GM18499 (cell line): Measurements from ENCODE around the gene PRKG1.

Experiments used
- ATAC-seq: cut with Tn5 transposase; IDR thresholded peaks from one replicate; pipeline ENCODE4 v1.9.1; 2021; ENCODE audit warnings: moderate number of reproducible peaks; ENCODE audit not compliant: insufficient read depth, unreplicated experiment

PRKG1 gene

DNA sequence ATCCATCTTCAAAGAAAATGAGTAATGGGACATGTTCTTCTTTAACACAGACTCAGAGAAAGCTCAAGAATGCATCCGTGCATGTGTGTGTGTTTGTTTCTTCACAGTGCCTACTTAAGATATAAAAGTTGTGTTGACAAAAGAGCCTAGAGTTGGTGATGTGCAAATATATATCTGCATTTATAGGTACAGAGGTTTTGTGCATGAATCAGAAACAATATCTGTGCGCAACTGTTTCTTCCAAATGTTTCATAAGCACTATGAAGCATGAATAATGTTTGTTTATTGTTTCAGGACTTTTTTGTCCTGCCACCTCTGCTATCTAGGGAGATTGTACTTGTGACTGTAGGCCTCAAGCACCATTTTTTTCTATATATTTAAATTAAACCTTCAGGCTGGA, 395.4 kb downstream of the PRKG1 start:
- no peak for ATAC-seq

DNA sequence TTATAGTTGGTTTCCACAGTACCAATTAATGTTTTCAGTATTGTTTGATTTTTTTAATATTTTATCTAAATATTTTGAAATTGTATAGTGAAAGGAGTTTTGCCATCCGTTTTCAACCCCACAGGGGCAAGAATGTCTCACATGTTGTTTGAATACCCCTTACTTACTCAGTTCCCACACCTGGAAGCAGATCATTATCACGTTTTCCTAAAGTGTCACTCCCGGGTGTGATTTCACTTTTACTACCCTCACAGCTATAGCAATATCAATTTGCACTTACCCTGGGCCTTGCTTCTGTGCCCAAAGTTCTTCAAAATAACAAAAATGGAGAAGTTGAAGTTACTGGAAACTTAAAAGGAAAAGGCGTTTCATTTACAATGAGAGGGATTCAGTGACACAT, 397.0 kb downstream of the PRKG1 start:
- ATAC-seq = no peak

DNA sequence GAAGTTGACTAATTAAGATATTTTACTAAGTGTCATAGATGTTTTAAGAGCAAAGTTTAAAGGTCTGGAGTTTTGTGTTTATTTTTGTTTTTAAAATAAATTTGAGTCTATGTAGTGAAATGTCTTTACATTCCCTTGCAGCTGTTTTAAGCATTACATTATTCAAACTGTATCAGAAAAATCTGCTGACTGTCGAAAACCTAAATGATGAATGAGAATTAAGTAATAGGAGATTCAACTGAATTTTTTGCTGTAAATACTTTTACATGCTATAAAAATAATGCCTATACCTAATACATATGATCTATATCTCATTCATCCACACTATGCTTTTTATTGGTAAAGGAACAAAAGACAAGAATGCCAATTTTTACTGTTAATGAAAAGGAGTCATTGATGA, 397.9 kb downstream of the PRKG1 start:
- ATAC-seq = no peak

DNA sequence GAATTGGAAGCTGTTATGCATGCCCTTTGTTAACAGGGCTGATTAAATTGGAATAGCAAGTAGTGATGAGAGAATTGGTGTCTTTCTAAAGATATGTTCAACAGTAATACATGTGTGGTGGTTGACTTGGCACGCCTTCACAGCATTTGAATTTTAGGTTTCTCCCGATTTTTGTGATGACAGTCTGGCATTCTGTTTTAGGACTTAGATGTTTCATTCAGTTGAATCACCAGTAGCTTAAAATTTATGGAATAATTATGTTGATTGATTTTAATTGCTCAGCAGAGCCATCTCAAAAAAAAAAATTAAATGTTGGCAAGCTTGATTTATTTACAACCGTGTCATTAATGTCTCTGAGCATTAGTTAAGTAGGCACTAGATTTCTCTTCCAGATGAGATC, 405.4 kb downstream of the PRKG1 start:
- no peak for ATAC-seq

DNA sequence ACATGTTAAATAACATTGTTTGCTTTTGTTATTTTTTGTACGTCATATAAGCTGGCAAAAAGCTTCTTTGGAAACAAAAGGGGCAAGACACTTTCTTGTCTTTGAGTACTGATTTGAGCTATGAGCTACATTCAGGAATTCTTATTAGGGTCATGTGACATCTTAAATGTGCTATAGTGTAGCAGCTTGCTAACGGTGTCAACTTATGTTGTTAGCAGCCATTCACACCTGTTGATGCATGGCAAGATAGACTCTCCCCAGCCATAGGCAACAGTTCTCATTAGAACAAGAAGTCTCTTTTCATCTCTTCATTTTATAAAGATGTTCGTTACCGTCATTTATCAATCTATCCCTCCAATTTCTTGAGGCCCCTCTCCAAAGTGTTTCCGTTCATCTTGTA, 411.4 kb downstream of the PRKG1 start:
- no peak for ATAC-seq

DNA sequence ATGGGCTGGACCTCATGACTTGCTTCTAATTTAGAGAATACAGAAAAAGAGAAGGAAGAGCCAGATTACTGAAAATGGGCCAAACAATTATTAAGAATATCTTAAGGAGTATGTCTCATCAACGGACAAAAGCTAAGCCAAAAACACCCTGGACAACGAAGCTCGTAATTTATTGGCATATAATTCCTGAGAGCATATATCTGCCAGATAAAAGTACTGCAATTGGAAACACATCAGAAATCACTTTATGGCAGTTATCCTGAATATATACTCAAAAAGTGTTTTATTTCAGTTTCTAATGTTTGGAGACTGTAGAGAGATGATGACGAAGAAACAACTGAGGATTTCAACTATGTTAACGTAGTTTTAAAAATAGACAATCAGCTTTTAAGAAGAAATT, 413.3 kb downstream of the PRKG1 start:
- ATAC-seq = no peak

DNA sequence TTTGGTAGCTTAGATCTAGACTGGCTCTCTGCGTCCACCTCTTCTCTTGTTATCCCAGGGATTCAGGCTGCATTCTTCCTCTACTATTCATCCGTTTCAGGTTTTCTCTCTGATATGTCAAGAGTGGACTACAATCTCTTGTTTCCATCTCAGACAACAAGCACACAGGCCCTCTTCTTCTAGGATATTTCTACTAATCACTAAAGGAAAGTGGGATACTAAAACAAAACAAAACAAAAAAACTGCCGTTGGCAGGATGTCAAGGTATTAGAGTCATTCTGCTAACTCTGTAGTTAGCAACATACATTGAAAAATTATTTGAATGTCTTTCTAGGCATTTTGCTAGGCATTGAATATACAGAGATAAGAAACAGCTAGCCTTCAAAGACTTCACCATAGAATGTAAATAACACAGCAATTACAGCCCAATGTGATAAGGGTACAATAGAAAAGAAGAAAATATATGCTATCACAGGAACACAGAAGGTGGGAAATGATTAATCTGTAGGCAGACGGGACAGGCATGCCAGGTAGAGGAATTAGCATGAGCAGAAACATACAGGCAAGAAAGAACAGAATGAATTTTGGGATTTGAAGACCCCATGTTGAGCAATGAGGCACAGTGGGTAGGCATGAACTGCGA, 414.6 kb downstream of the PRKG1 start:
- ATAC-seq = no peak

DNA sequence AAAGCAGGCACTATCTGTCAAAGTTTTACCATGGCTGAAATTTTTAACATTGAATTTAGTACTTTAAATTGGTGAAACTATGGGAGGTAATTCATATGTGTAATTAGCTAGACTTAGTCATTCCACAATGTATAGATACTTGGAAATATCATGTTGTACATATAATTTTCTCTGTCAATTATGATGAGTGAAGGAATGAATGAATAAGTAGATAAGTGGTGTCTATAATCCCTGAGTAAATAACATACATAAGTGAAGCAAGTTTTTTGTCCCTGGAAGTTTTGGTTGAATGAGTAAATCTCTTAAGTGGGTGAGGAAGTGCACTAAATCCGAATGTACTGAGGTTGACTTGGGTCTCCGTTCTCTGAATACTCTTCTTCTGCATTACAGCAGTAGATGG, 424.1 kb downstream of the PRKG1 start:
- no peak for ATAC-seq

DNA sequence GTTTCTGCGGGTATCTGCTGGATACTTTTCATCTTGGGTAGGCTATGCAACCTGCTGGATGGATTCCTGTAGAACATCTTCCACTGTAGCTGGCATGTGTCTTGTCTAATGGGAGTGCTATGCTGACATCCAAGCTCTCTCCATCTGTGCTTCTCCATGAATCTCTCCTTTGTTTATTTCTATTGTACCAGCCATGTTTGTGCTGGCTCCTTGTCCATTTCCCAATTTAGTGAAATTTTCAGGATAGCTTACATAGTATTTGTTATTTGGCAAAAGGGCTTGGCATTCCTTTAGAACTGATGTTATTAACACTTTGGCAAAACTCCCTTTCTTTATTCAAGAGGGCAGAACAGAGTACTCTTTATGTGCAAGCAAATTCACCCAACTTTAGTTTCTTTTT, 427.1 kb downstream of the PRKG1 start:
- ATAC-seq = no peak

DNA sequence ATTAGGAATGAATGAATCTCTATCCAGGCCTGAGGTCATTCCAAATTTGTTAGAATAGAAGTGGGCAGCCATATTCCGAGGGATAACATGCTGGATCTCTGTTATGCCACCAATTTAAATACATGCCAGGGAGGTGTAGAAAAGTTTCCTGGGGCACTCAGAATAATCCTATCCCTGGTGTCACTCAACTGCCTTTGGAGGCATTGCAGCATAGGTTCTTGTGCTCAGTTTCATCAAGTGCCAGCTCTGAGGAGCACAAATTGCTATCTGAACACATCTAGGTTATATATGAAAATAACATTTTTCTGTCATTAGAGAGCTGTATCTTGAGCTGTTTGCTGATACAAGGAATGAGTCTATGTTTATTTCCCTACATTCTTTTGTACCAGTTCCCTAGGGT, 427.8 kb downstream of the PRKG1 start:
- ATAC-seq = no peak

DNA sequence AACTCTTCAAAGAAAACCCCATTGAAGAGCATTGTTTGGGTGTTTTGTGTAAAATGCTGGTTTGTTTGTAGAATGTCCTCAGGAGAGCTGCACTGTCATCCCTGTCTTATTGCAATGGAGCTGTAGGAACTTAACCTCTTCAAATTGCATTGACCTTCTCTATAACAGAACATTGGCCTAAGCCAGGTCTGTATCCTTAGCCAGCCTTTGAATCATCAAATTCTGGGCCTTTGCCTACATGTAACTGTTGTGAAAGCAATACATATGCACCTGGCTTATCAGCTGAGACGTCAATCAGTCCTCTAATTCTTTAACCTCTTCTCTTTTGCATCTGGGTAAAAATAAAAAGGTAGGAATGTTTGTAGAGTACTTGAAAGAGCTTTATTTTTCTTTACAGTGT, 429.1 kb downstream of the PRKG1 start:
- no peak for ATAC-seq

DNA sequence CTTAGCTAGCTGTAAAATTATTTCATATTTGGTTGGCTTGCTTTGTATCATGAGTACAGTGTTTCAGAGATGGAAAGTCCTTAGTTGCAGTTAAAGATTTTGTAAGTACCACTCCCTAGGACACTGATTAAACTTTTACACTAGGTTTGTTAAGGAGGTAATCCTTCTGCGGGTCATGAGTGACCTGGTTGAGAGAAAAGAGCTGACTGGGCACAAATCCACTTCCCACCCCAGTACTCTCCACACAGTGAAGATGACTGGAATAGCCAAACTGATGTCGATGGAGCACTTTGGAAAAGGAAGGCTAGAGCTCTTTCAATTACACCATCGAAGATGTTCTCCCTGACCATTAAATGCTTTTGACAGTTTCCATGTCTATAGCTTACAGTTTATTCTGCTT, 433.2 kb downstream of the PRKG1 start:
- ATAC-seq = no peak

DNA sequence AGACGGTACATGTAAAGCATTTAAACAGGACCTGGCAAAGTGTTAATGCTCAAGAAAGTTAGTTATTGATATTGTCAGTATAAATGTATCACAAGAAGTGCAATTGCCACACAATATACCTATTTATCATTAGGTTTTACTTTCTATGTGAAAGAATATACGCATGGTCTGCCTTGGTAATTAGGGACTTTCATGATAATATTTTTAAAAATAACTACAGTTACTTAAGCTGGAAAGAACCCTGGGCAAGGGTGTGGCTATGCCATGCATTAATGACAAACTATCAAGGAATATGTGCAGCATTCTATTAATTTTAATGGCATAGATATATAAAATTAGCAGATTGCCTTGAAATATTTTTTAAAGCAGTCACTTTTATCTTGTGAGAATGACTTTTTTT, 433.9 kb downstream of the PRKG1 start:
- no peak for ATAC-seq

DNA sequence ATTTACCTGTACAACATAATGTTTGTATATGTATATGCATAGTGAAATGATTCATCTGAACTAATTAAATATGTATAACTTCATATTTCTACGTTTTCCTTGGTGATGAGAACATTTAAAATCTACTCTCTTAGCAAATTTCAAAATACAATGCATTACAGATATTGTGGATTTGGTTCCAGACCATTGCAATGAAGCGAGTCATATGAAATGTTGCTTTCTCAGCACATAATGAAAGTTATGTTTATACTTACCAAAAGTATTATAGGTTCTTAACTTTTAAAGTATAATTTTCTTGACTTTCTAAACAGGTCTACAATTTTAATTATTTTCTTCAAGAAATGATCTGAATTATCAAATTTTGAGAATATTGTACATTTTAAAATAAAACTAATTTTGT, 435.9 kb downstream of the PRKG1 start:
- no peak for ATAC-seq

DNA sequence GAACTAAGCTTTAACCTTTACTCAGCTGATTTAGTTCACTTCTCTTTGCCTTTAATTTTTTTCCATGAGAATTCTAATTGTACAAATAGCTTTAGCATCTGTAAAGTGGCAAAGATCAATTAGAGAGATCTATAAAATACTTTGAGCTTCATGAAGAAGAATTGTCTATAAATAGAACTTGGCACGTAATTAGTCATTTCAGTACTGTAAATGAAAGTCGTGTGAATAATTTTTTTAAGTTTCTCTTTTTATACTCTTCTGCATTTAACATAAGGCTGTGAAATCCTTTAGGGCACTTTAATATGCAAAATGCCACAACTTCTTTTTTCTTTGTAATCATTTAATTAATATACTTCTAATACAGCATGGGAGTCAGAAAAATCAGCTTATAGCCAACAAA, 447.3 kb downstream of the PRKG1 start:
- ATAC-seq = no peak

DNA sequence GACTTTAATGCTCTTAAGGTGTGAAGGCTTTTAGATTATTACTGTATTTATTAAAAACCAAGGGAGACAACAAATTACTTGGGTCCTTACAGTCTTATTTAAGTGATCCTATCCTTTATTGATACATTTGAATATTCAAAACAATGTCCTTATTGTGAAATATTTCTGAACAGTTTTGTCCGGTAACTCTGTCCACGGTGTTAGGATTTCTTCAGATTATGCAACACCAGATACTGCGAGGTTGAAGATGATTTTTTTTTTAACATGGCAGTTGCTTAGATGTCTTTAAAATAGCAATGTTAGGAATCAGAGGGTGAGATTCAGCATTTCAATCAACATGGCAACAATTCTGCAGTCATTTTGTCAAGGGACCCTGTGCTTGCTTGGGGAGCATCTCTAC, 448.6 kb downstream of the PRKG1 start:
- ATAC-seq = no peak

DNA sequence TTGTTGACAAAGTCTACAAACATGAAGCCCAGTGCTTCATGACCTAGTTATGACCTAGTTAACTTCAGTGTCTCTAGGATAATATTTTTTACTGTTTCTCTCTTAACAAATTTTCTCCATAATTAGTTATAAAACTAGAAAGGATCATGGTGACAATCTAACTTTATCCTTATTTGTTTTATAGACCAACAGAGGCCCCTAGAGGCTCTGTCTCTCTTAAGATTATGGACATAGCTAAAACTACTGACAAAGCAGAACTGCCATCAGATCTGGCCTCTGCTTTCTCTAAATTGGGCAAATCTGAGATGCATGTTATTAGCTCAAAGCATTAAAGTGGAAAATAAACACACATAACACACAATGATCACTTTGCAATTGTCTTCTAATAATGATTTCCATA, 449.2 kb downstream of the PRKG1 start:
- ATAC-seq = no peak

DNA sequence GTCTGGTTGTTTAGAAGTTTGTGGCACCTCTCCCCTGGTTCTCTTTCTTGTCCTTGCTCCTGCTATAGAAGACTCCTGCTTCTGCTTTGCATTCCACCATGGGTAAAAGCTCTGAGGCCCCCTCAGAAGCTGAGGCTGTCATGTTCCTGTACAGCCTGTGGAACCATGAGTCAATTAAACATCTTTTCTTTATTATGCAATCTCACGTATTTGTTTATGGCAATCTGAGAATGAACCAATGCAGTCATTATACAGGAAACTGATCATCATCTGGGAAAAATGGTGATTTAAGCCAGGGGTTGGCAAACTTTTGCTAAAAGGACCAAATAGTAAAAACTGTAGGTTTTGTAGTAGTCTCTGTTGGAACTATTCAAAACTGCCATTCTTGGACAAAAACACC, 449.8 kb downstream of the PRKG1 start:
- ATAC-seq = no peak

DNA sequence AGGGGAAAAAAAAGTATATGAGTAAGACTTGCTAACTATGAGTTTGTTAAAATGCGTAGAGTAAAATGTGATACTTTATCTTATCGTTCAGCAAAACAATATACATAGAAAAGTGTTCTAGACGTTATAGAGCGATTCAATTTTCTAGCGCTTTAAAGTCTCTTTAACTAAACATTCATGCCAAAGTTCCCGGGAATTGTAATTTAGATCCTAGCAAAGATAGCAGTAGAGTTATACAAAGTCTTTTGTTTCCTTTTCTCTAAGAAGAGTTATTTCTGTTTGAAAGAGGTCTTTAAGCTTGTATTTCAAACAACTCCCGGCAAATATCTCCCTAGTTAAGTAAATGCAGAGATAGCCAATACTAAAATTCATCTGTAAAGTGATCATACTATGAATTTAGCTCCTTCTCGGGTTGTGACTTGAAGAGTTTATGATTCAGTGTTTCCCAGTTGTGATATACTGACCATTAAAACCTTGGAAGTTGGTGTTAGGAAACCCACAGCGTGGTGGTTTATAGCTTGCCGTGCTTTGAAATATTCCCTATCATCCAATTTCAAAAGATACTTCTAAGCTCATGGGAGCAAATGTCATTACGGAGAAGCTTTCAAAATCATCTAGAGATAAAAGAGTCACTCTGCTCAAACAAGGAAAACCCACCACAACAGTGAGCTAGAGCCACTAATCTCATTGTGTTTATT, 453.4 kb downstream of the PRKG1 start:
- ATAC-seq = no peak

DNA sequence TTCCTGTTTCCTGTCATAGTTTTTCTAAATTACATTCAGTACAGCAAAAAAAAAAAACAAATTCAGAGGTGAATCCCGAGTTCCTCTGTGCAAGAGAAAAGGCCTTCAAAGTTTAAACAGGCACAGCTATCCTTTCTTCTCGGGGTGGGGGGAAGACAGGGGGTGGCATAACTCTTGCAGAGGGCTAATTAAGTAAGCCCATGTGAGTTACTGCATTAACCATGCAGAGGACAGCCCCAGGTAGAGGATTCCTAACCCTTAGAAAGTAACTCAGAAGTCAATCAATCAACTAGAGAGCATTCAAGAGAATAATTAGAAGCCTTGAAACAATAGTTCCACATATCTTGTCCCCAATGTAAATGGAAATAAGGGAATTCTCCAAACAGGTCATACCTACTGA, 454.2 kb downstream of the PRKG1 start:
- ATAC-seq = no peak

DNA sequence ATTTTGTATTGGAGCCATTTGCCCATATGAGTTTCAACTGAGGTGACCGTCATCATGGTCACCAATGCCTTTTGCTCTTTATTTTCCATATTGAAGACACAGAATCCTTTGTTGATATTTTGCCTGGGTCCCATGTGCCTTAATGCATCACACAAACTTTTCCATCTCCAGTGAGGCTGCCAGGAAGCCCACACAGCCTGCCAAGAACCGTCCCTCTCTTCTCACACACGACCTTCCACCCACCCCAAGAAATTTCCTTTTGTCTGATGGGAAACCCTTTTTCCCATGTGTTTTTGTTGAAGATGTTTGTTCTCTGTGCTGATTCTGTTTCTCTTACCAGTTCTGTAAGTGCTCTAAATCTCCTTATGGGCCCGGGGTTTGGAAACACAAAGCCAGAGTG, 456.3 kb downstream of the PRKG1 start:
- ATAC-seq = no peak

DNA sequence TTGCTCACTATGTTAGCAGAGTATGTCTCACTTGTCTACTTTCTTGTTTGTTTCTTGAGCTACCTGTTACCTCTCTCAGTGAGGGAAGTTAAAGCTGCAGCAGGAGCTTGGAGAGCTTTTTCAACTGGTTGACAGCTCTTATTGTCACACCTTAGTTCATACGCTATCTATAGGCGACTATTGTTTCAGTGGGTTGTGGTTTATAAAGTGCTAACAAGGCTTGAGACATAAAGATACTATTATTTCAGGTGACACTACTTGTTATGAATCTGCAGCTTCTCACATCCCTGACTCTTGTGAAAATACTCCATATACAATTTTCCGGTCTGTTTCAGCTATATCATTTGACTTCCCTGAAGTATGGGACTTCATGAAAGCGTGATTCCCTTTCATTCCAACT, 457.8 kb downstream of the PRKG1 start:
- ATAC-seq = no peak
